K562 treated with DMSO at 1 percent for 12 hours (cell line): ENCODE measurements around the gene MS4A1. TPM values are rescaled to one million over a fixed set of nuclear protein-coding genes. Genes with fewer than 3 reads are reported as not detected.

Source experiments
- total RNA-seq: library from RNA; unstranded; fragments of 300-600 nt; gene quantifications from 2 replicates; pipeline ENCODE4 v1.2.3, GENCODE V29; 2022; ENCODE audit not compliant: insufficient read depth

The MS4A1 gene
- not detected in 2 replicates for total RNA-seq

DNA sequence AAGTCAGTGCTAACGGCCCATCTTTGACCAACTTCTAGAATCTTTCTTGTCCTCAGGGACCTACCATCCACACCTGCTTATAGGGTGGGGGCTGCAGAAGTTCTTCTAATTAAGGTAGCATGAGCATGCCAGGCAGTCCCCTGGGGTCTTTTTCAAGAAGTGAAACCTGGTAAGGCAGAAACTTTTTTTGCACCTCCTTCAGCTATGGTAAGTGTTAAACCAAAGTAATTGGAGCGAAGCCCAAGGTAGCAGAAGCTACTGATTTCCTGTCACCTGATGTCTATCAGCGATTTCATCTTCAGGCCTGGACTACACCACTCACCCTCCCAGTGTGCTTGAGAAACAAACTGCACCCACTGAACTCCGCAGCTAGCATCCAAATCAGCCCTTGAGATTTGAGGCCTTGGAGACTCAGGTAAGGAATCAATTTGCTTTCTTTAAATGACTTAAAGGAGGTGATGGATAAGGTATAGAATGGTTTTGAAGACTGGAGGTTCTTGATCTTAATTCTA, at the start of gene MS4A1:
Gene MS4A1, plus strand, starts transcription at position 317 of the 512 bp plus-strand sequence. CDS start 6,528 bp downstream, outside the sequence.

DNA sequence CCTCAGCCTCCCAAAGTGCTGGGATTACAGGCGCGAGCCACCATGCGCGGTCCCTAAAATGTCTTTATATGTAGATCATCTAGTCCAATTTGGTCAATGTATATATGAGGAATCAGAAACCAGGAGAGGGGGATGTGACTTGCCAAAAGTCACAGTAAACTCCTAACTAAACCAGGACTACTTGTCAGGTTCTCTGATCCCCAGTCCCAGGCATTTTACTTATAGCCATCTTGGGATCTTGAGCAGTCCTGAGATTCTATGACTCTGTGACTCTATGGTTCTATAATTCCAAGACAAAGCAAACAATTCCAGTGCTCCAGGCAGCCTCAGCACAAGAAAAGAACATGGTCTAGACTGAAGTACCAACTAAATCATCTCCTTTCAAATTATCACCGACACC, 26.4 kb upstream of the MS4A1 start, which contains the start of gene MS4A5:
Gene MS4A5, plus strand, starts transcription at position 301 of the 400 bp plus-strand sequence. CDS start 103 bp downstream, outside the sequence.

DNA sequence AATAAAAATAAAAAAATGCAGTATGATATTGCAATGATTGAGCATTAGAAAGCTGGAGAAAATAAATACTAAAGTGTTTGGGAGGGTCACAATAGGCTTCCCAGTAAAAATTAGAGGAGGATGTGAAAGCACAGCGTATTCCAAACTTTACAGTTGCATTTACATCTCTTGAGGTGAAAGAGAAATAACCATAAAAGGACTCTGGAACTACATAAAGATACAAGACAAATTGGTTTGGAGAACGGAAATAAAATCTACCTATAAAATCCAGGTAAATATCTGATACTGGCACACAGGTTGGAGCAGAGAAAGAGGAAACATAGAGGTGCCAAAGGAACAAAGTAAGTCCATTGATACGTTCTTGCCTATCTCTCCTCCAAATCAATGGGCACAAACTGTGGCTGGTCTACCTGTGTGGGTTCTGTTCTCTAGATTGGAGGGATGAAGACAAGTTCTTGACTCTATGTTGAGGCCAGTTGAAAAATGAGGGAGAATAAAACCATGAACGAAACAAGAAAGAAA, 36.9 kb downstream of the MS4A1 start, which contains the start of gene MS4A12:
Gene MS4A12, plus strand, starts transcription at position 291 of the 522 bp plus-strand sequence. CDS start 4,541 bp downstream, outside the sequence.

DNA sequence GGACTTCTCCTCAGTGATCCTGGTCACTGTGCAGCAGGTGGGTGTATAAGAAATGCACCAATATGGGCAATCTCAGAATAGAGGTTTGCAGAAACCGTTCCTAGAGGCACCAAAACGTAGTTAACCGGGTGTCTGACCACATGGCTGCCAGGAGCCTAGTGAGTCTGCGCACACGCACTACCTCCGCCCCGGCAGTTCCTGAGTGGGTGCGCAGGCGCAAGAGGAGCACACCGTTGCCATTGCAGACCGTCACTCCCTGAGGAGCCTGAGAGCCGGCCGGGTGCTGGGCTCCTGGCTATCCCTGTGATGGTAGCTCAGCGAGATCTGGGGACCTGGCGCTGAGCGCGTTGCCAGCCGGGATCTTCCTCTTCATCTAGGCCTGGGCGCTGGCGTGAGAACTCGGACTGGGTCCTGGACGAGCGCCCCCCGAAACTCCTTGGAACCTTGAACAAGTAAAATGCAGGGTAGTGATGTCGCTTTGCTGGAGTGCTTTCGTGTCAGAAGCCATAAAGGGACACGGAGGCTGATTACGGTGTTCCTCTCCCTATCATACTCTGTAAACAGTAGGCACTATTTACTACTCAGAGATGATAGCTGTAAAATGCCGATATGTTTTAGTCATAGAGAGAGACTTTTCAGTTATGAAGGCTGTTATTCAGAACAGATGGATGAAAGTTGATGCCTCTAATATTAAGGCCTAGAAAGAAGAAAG, 59.7 kb downstream of the MS4A1 start, which contains the start of gene MS4A13:
Gene MS4A13, plus strand, starts transcription at position 249 of the 712 bp plus-strand sequence. CDS start 2,692 bp downstream, outside the sequence.

Other genes starting within 250 kb of the MS4A1 start
- gene MS4A4E, start 212.7 kb upstream of the MS4A1 start, total RNA-seq: 0.72 TPM in 1 of 2 replicates, not detected in the other
- gene MS4A4A, start 175.2 kb upstream of the MS4A1 start, total RNA-seq: 1.9 TPM in 1 of 2 replicates, not detected in the other
- not detected in 2 replicates for gene MS4A6E, start 128.6 kb upstream of the MS4A1 start, total RNA-seq
- not detected in 2 replicates for gene MS4A7, start 77.3 kb upstream of the MS4A1 start, total RNA-seq
- gene MS4A14, start 59.4 kb upstream of the MS4A1 start, total RNA-seq: not detected in 2 replicates
- not detected in 2 replicates for gene MS4A5, start 26.3 kb upstream of the MS4A1 start, total RNA-seq
- gene MS4A12, start 36.9 kb downstream of the MS4A1 start, total RNA-seq: not detected in 2 replicates
- not detected in 2 replicates for gene MS4A13, start 59.5 kb downstream of the MS4A1 start, total RNA-seq
- gene MS4A8, start 243.8 kb downstream of the MS4A1 start, total RNA-seq: not detected in 2 replicates